Frontal cortex (tissue), 4 donors: Measurements from ENCODE around the gene NUP98. TPM values are rescaled to one million over a fixed set of nuclear protein-coding genes. Genes with fewer than 3 reads are reported as not detected.
"Not testable (repeated sequence)": the region's sequence is repeated elsewhere in the genome, so short reads cannot be mapped to it uniquely, and the experiment has no call there.

Source experiments
- DNase-seq, 2 donors: peaks; one replicate each; pipeline ENCODE4 v3.0.0; 2012; ENCODE audit warnings: low spot score in 2 of 2
- FAIRE-seq: peaks from 2 replicates; lab custom pipeline; 2012; peaks lifted over from hg19 to GRCh38; lab: Jason Lieb, UNC
- total RNA-seq: library from RNA; depleted of rRNA; stranded (reverse); fragments of >200 nt; gene quantifications from one replicate; pipeline ENCODE4 v1.2.3, GENCODE V29; 2014
- donor health status: control.
- donor health status: control.
- donor health status: control.

Gene NUP98
- total RNA-seq, 1 donor from 2014 or later = 73.4 TPM

DNA sequence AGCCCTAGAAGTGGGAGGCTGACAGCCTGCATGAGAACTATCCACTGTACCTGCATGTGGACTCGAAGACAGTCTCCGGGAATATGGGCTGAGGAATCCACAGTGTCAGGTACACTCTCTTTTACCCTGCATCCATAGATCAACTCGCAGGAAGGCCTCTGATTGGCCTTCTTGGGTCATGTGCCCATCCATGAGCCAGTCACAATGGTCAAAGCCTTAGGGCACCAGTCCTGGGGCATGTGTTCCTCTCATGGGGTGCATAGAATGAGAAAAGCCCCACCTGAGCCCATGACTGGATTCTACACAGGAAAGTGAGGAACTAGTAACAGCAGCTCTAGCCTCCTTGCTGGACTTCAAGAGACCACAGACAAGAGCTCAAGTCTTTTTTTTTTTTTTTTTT lies 141.8 kb downstream of the NUP98 start:
- no peak for DNase-seq
- no peak for FAIRE-seq

DNA sequence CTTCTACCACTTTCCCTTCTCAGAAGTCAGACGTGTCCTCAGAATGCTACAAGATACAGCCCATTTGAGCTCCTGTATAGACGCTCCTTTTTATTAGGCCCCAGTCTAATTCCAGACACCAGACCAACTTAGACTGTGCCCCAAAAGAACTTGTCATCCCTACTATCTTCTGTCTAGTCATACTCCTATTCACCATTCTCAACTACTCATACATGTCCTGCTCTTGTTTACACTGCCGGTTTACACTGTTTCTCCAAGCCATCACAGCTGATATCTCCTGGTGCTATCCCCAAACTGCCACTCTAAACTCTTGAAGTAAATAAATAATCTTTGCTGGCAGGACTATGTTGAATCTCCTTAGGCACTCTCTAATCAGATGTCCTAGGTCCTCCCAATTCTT lies 144.8 kb downstream of the NUP98 start:
- not testable (repeated sequence) for FAIRE-seq, DNase-seq

DNA sequence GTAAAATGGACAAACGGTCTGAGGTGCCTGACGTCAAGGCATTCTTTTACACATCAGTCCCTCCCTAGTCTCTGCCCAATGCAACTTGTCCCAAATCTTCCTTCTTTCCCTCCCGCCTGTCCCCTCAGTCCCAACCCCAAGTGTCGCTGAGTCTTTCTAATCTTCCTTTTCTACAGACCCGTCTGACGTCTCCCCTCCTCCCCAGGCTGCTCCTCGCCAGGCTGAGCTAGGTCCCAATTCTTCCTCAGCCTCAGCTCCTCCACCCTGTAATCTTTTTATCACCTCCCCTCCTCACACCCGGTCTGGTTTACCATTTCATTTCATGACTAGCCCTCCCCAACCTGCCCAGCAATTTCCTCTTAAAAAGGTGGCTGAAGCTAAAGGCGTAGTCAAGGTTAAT lies 148.0 kb downstream of the NUP98 start:
- not testable (repeated sequence) for DNase-seq, FAIRE-seq

DNA sequence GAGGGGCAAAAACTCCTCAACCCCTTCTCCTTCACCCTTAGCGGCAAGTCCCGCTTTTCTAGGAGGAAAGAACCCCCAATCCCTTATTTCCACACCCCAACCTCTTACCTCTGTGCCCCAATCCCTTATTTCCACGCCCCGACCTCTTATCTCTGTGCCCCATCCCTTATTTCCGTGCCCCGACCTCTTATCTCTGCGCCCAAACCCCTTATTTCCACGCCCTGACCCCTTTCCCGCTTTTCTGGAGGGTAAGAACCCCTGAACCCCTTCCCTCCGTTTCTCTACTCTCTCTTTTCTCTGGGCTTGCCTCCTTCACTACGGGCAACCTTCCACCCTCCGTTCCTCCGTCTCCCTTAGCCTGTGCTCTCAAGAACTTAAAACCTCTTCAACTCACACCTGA lies 148.5 kb downstream of the NUP98 start:
- DNase-seq, FAIRE-seq: not testable (repeated sequence)

DNA sequence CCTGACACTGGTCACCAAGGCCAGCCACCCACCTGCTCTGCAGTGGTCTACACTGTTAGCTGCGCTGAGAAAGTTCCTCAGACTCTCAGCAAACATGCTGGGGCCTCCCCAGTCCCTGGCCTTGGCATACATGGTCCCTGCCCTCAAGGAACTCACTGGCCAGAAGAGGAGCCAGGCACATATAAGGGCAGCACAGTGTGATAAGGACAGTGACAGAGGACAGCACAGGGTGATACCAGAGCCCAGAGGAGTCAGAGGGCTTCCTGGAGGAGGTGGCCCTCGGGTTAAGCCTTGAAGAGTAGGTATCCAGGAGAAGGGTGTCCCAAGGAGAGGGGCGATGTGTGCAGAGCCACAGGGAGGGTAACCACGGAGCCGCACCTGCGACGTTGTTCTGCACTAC lies 151.8 kb downstream of the NUP98 start:
- no peak for FAIRE-seq
- DNase-seq = no peak

DNA sequence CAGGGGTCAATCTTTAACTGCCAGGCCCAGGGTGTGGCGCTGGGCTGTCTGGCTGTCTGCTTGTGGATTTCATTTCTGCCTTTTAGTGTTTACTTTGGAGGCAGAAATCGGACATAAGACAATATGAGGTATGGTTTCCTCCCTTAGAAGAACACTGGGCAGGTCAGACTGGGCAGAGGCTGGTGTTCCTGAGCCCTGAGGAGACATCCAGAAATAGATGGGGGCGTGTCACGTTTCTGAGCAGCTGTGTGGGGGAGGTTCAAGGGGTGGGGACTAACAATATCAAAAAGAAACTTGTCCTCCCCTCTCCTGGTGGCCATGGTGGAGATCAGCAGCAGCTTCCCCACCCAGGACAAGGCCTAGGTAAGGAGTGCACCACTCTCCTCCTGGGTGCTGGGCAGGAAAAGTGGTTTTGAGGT lies 152.5 kb downstream of the NUP98 start, which contains the start of gene ART1:
TSS of gene ART1 (plus strand) at position 312 of the 419 bp plus-strand sequence. CDS start 14,086 bp downstream, outside the sequence.
- DNase-seq = no peak
- FAIRE-seq = no peak

DNA sequence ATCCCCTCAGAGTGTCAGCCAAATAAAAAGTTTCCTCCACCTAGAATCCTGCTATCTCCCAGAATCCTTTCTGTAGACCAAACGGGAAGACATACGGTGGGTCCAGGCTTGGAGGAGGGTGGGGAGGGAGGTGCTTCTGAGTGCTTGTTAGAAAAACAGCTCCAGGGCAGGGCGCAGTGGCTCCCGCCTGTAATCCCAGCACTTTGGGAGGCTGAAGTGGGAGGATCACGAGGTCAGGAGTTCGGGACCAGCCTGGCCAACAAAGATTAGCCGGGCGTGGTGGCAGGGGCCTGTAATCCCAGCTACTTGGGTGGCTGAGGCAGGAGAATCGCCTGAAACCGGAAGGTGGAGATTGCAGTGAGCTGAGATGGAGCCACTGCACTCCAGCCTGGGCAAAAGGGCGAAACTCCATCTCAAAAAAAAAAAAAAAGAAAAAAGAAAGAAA lies 154.2 kb downstream of the NUP98 start:
- FAIRE-seq, DNase-seq: not testable (repeated sequence)

DNA sequence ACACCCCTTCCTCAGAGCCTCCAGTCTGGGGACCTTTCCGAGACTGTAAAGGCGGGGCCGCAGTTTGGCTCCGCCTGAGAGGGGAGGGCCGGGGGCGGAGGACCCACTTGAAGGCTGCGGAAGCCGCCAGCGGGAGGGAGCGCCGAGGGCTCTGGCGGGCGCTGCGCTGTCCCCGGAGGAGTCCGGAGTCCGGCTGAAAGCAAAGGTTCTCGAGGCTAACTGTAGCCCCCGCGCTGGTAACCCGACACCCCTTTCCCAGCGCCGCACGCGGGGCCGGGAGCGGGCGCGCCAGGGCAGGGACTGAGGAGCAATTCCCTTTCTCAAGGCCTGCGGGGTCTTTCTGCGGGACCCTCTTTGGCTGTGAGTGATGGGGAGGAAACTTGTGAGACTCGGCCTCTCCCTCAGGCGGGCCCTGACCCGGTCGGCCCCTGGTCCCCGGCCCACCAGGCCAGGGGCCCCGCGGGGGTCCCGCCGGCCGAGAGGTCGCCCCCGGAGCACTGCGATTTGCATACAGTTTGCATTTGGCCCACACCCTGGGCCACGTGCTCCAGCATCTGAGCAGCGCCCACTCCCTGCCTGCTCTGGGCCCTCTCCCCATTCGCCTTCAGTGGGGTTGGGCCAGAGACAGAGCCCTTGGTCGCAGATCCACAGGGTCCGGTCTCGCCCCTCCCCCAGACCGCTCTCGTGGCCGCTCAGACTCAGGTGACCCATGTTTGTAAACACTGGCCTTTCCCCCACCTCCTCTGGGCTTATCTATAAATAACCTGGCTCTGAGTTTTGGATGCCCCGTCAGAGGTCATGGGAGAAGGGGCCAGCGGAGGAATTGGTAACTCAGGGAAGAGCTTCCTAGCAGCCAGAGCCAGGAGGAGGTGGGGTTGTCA lies 155.0 kb downstream of the NUP98 start:
- DNase-seq (peak; percentile 46 to 79), FAIRE-seq (no peak)

DNA sequence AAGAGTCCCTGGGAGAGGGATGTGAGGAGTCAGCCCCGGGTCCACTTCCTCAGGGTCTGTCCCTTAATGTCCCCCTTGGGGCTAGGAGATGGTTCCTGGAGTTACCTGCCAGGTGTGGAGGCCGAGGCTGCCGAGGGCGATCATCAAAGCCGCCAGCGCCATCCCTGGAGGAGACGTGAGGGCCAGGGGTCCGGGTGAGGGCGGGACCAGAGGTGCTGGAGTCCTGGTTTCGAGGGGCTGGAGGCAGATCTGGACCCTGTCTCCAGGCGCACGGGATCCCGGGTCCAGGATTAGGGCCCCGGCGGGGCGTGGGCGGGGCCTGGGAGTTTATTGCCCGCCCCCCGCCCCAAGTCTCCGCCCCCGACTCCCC lies 155.7 kb downstream of the NUP98 start, which contains the start of gene ART5:
TSS of gene ART5 (minus strand) at position 292 of the 370 bp plus-strand sequence. CDS start at position 162, 130 bp downstream.
- no peak for DNase-seq
- no peak for FAIRE-seq

DNA sequence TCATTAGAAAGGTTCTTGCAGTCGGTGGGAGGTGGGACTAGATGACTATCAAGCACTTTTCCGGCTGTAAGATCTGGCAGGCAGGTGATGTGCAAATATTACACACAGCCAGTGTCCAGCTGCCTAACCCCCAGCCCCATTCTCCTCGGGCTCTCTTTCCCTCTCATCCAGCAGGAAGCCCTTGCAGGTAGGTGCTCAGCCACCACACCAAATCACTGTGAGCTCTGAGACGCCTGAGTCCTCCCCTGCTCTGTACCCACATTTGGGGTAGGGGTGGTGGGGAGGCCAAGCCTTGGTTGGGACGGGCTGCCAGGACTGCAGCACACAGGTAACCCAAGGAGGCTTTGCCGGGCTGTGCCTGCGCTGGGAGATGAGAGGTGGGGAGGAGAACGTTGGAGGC lies 156.2 kb downstream of the NUP98 start:
- no peak for DNase-seq

DNA sequence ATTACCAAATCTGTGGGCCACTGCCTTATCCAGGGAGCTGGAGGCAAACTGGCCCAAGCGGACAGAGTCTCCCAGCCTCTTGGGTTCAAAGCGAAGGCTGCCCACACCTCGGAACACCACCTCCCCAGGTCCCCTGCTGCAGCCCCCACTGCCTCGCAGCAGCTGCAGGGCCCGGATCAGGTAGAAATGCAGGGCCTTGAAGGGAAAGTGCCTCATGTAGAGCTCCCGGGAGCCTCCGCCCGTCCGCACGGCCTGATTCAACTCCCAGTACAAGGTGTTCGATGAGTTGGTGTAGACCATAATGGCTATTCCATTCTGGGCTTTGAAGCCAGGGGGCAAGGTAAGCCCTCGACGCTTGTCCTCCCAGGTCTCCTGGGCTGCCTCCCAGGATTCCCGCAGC lies 157.5 kb downstream of the NUP98 start:
- no peak for DNase-seq
- FAIRE-seq = no peak

More for the DNA sequence above, 156.2 kb downstream of the NUP98 start:
- no peak for FAIRE-seq

DNA sequence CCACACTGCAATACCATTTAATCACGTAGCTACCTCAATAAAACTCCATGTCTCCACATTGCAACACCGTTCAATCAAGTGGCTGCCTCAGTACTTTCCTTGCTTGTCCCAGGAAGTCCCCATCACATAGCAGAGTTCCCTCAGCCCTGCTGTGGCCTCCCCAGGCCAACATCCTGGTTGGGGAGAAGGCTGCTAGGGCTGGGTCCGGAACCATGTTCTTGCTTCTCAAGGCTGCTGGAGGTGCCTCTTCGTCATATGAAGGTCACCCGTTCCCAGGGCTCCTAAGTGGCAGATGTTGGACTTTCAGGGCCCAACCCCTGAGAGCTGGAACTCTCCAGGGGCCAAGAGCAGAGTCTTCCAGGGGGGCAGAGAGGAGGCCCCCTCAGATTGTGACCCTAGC lies 158.8 kb downstream of the NUP98 start:
- FAIRE-seq (no peak), DNase-seq (no peak)

DNA sequence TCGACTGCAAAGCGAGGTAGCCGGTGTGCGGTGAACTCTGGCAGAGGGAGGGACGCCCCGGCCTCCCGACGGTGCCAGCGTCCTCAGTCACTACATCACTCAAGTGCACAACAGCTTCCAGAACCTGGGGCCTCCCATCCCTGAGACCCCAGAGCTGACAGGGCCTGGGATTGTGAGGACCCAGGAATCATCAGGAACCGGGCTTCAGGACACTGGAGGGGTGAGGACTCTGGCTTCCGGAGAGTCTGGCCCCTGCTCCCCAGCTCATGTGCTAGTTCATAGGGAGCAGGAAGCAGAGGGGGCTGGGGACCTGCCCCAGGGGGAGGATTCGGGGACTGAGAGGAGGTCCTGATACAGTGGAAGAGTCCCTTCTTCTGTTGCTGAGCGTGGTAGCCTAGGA lies 160.2 kb downstream of the NUP98 start:
- no peak for FAIRE-seq
- no peak for DNase-seq

DNA sequence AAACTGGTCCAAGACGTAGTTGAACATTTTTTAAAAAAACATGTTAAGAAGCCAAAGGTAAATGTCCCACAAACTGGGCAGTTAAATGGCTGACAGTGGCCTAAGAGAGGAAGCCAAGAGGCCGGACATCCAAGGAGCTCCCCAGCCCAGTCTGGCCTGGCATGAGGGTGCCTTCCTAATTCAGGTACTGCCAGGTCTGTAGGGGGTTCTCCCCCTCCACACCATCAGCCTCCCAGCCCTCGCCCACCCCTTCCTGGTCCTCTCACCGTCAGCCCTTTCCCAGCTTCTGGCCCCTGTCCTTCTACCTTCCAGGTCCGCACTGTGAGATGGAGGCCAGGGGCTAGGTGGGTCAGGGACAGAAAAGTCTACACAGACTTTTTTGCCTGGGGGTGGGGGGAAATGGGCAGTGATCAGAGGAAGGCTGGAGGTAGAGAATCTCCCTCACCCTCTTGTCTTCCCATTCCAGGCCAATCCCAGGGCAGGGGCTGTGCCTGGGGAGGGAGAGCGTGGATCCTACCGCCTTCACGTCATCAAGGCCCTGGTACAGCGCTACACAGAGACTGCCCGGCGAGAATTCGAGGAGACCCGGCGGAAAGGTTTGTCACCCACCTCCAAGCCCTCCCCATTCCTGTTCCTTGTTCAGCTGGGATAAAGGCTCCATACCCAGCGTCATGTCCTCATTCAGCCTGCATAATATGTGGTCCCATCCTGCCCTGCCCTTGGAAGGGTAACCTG lies 161.5 kb downstream of the NUP98 start:
- no peak for FAIRE-seq
- no peak for DNase-seq

DNA sequence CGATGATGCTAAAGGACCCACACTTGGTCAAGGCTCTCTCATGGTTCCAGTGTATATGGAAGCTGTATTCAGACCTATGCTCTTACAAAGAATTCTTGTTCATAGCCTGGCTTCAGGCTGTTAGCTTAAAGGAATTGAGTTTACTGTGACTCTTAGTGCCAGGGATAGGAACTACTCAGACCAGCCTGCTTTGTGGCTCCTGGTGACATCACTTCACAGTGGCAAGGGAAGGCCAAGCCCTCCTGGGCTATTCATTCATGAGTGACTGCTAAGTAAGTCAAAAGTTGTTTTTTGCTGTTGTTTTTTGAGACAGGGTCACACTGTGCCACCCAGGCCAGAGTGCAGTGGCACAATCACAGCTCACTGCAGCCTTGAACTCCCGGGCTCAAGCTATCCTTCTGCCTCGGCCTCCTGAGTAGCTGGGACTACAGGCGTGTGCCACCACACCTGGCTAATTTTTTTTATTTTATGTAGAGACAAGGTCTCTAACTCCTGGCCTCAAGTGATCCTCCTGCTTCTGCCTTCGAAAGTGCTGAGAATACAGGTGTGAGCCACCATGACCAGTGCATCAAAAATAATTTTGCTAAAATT lies 165.2 kb downstream of the NUP98 start:
- FAIRE-seq (no peak), DNase-seq (no peak)

DNA sequence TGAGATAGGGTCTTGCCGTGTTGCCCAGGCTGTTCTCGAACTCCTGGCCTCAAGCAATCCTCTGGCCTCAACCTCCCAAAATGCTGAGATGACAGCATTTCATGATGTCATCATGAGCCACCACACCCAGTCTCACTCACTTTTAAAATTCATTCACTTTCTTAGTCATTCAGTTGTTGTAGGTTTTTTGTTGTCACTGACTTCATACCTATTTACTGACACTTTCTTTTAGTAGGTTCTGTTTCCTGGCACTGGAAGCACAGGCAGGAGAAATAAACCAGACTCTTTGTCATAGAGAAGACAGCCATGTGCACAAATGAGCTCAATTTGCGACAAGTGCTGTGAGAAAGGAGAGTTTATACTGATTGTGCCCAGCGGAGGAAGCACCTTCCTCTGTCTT lies 166.0 kb downstream of the NUP98 start:
- FAIRE-seq = no peak
- DNase-seq = no peak

DNA sequence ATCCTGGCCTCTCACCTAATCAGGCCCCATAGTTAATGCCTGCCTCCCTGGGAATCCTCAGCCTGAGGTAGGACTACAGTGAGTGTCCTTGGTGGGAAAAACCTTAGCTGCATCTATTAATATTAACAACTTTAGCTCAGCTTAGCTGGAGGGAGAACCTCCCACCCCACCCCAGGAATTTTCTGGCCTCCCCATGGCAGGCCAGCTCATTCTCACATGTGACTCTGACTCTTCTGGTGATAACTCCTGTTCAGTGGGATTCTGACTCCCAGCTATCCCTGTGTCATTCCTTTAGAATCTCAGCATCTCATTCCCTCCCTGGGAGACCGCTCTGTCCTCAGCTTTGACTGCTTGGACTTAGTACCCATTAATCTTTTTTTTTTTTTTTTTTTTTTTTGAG lies 170.1 kb downstream of the NUP98 start:
- FAIRE-seq (no peak), DNase-seq (no peak)

DNA sequence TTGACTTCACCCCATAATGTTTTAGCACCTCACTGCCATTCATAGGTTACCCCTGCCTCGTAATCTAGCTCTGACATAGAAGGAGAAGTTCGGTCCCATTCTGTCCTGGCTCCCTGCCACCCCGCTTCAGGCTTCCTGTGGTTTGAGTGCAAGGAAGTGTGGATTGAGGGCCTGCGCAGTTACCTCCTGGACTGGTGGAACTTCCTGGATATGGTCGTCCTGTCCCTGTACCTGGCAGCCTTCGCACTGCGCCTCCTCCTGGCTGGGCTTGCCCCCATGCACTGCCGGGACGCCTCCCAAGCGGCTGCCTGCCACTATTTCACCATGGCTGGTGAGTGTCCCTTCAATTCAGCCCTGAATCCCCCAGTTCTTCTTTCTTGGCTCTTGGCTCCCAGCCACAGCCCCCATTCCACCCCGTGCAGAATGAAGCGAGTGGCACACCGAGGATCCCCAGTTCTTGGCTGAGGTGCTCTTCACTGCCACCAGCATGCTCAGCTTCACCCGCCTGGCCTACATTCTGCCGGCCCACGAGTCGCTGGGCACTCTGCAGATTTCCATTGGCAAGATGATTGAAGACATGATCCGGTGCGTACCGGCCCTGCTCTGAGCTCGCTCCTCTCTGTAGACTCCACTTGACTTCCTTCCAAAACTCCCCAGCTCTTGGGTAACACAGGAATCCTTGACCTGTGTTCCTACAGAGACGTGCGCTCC lies 170.9 kb downstream of the NUP98 start:
- DNase-seq (no peak), FAIRE-seq (no peak)
